GM23248 (cell line): ENCODE measurements around the gene ABI1.

ENCODE experiments used
- EZH2 ChIP-seq: fragments of 200-600 bp; sonication (generic); IDR thresholded peaks from 2 replicates; pipeline ENCODE4 v1.6.1; 2018; ENCODE audit warnings: antibody characterized with exemption, mild to moderate bottlenecking; ENCODE audit not compliant: insufficient read depth, poor library complexity, severe bottlenecking
- EZH2phosphoT487 ChIP-seq: fragments of 200-600 bp; sonication (generic); IDR thresholded peaks from 2 replicates; pipeline ENCODE4 v1.6.1; 2018; ENCODE audit warnings: antibody characterized with exemption, moderate library complexity, mild to moderate bottlenecking, low read depth; ENCODE audit not compliant: insufficient read depth

DNA sequence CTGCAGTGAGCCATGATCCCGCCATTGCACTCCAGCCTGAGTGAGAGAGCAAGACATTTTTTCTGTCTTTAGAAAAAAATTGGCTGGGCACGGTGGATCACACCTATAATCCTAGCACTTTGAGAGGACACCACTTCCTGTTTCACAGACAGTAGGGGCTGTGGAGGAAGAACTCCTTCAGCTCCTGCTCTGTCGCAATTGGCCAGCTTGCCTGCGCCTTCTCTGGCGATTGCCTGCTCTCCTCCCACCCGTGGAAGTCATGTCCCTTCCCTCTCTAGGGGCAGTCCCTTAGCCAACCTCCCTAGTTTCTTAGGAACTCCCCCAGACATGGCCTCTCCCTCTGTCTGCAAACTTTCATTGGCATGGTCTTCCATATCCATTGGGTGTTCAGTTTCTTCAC, 154.6 kb downstream of the ABI1 start:
- no peak for TF ChIP-seq EZH2
- no peak for TF ChIP-seq EZH2phosphoT487
